Lower leg skin (tissue), 4 donors: ENCODE measurements around the gene BUB1B. TPM values are rescaled to one million over a fixed set of nuclear protein-coding genes. Genes with fewer than 3 reads are reported as not detected.

Experiments
- DNase-seq, 2 donors: peaks; one replicate each; pipeline ENCODE4 v3.0.0-alpha.2; 2019; ENCODE audit warnings: low spot score in 2 of 2
- H3K4me3 ChIP-seq: fragments of 200-600 bp; sonication (generic); 2 replicates; pipeline ENCODE4 v1.5.1; 2017; ENCODE audit warnings: mild to moderate bottlenecking, low read depth; ENCODE audit not compliant: poor library complexity, severe bottlenecking
- POLR2A ChIP-seq, 2 donors: fragments of 450-650 bp; IDR thresholded peaks; one replicate each; pipeline ENCODE4 v1.6.1; 2016 to 2017; ENCODE audit warnings: antibody characterized with exemption in 2 of 2, mild to moderate bottlenecking in 1 of 2, moderate library complexity in 1 of 2
- WGBS, 2 donors: methylation state at CpG; one replicate each; pipeline ENCODE4 v1.1.5; 2018; 5-methylcytosine and 5-hydroxymethylcytosine counted together
- intact Hi-C: fragments of 100-400 bp; cut with DNase I; formaldehyde crosslinking; loops from one replicate; pipeline ENCODE4 v1.15.0; 2023; ENCODE audit warnings: low total_unique reads
- total RNA-seq, 4 donors: library from RNA; depleted of rRNA; stranded (reverse); fragments of >200 nt; gene quantifications; one replicate each; pipeline ENCODE4 v1.1.0, GENCODE V29; 2016
- TF ChIP-seq, protein P1 (sequence below), 3 donors: fragments of 450-650 bp; IDR thresholded peaks; one replicate each; pipeline ENCODE4 v1.5.1; 2016; ENCODE audit warnings: antibody characterized with exemption in 3 of 3, mild to moderate bottlenecking in 3 of 3, moderate library complexity in 2 of 3

The BUB1B gene
- total RNA-seq, 4 donors from 2014 or later, result 1.3 to 4.5 (median 2.1) TPM

DNA sequence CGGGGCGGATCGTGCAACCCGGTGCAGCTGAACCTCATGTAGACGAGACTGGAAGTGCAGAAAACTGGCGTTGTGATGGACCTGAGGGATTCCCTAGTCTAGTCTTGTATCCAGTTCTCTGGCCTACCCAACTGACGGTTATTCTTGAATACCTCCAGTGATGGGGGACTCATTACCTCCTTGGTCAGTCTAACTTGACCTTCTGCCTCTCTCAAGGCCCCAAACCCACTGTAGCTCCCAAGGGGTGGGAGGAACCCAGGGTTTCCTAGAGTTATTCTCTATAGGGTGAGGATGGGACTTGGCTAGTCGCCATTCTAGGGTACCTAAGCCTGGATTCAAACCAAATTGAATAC is 89.4 kb downstream of the BUB1B start:
- no peak for DNase-seq
- intact Hi-C loops, result no loop called here
- no peak overlapping the region for H3K4me3 ChIP-seq
- WGBS, 2 donors, result 57 to 66% methylated on average over 8 of the region's 8 CpGs
- TF ChIP-seq, protein P1, sequence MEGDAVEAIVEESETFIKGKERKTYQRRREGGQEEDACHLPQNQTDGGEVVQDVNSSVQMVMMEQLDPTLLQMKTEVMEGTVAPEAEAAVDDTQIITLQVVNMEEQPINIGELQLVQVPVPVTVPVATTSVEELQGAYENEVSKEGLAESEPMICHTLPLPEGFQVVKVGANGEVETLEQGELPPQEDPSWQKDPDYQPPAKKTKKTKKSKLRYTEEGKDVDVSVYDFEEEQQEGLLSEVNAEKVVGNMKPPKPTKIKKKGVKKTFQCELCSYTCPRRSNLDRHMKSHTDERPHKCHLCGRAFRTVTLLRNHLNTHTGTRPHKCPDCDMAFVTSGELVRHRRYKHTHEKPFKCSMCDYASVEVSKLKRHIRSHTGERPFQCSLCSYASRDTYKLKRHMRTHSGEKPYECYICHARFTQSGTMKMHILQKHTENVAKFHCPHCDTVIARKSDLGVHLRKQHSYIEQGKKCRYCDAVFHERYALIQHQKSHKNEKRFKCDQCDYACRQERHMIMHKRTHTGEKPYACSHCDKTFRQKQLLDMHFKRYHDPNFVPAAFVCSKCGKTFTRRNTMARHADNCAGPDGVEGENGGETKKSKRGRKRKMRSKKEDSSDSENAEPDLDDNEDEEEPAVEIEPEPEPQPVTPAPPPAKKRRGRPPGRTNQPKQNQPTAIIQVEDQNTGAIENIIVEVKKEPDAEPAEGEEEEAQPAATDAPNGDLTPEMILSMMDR (IDR thresholded peaks at IDR 0.05), result no peak
- no peak for TF ChIP-seq POLR2A (IDR thresholded peaks at IDR 0.05)

DNA sequence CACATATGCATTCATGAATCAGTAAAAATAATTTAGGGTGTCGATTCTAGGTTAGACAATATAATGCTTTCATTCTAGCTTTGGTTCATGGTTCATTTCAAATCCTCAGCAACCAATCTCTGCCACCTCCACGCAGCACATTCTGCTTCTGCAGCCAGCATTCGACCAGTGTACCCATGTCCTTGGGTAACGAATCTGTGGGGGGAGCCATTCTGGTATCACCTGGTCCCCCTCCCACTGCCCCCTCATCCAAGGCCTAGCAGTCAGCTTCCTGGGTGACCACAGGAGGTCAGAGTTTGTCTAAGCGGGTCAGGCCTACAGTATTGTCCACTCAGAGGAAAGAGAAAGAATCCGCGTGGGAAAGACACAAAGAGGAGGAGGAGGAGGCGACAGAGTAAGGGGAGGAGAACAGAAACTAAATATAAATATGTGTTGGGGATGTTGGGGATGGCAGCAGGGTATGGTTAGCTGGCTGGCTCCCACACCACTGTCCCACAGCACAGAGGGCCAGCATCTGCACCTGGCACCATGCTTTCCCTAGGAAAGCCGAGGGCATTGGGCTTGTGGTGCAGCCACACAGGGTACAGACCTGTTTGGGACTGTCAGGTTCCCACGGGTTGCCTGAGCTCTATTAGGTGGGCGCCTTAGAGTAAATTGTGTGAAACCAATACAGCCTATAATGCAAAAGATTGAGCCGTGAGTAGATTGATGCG is 90.1 kb downstream of the BUB1B start:
- peak in 1 of 2 donors; percentile 64 for DNase-seq
- WGBS, 2 donors, result 86 to 88% methylated on average over 13 of the region's 13 CpGs
- H3K4me3 ChIP-seq, result no peak overlapping the region
- no peak for TF ChIP-seq POLR2A (IDR thresholded peaks at IDR 0.05)
- TF ChIP-seq, protein P1 (IDR thresholded peaks at IDR 0.05), result no peak
- intact Hi-C loops, result no loop called here

DNA sequence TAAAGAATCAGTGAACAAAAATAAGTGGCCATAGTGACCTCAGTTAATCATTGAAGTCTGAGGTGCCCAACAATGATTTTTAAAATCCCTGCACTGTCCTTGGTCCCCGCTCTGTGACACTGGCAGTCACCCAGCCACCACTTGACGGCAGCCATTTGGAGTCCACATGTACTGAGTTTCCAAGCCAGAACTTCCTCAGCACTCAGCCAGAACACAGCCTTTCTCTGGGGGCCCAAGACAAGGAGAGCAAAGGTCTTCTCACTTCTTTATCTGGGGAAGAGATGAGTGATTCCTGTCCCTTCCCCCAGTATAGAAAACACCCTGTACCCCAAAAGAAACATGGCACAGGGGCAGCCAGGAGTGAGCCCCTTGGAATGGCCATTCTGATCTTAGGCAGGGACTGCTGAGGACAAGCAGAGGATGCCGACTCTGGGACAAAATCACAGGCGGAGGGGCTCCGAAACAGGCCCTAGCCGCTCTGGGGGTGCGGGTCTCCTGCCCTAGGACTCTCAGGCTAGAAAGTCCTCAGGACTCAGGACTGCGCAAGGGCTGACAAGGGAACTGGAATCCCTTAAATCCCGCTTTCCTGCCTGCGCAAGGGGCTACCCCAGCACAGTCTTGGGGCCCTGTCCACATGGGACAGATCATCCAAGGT is 90.7 kb downstream of the BUB1B start:
- 79 to 87% methylated on average over 9 to 10 of the region's 10 CpGs for WGBS, 2 donors
- H3K4me3 ChIP-seq, result no peak overlapping the region
- DNase-seq, result no peak
- intact Hi-C loops, result no loop called here
- TF ChIP-seq POLR2A (IDR thresholded peaks at IDR 0.05), result no peak
- TF ChIP-seq, protein P1 (IDR thresholded peaks at IDR 0.05), result no peak

DNA sequence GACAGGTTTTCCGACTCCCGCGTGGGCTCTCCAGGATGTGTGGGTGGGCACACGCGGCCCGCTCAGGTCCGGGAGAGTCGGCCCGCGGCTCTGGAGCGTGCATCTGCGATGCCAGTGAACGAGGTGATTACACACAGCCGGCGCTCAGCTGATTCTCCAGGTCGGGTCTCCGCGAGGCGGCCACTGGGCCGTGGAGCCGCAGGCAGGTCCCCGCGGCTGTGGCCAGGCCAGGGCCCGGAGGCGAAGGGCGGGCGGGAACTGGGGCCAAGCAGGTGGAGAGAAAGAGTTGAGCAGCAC is 91.2 kb downstream of the BUB1B start:
- H3K4me3 ChIP-seq, result no peak overlapping the region
- WGBS, 2 donors, result 9 to 40% methylated on average over 4 to 10 of the region's 27 CpGs
- DNase-seq, result no peak
- TF ChIP-seq, protein P1 (IDR thresholded peaks at IDR 0.05), result no peak
- no peak for TF ChIP-seq POLR2A (IDR thresholded peaks at IDR 0.05)
- intact Hi-C loops, result no loop called here

DNA sequence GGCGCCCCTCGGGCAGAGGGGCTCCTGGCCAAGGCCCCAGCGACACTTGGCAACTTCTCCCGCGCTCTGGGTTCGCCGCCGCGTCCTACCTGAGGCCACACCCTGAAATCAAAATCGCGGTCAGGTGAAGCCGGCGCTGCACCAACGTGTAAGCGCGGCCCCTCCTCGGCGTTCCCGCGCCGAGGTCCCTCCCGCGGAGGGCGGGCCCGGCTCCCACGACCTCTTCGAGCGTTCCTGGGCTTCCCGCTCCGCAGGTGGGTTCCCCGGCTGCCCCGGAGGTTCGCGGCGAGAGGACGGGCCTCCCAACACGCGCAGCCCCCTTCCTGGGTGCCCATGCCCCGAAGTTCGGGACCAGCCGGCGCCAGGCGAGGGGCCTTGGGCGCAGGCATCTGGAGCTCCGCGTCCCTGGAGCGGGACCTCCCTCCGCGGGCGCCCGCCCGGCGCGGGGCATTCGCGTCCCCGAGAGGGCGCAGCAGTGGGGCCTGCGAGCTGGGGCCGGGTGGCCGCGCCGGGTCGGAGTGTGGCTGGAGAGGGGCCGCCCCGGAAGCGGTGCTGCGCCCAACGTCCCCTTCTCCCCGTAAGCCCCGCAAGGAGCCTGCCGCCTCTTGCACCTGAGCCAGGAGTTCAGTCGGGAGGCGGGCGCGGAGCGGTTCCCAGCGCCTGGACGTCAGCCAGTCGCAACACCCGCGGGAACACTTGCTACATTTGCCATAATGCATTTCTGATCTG is 91.7 kb downstream of the BUB1B start:
- DNase-seq, result no peak

More for the DNA sequence above, 91.7 kb downstream of the BUB1B start:
- WGBS, 2 donors, result 0 to 2% methylated on average over 2 to 55 of the region's 82 CpGs
- no peak for TF ChIP-seq POLR2A (IDR thresholded peaks at IDR 0.05)
- TF ChIP-seq, protein P1 (IDR thresholded peaks at IDR 0.05), result no peak
- H3K4me3 ChIP-seq, result peak overlapping the region; percentile 31
- intact Hi-C loops, result no loop called here
